ENCODE data around the gene EFCAB8. TPM values are rescaled to one million over a fixed set of nuclear protein-coding genes. Genes with fewer than 3 reads are reported as not detected.

The EFCAB8 gene
- total RNA-seq, 1 donor from 2014 or later: 0.32 TPM

DNA sequence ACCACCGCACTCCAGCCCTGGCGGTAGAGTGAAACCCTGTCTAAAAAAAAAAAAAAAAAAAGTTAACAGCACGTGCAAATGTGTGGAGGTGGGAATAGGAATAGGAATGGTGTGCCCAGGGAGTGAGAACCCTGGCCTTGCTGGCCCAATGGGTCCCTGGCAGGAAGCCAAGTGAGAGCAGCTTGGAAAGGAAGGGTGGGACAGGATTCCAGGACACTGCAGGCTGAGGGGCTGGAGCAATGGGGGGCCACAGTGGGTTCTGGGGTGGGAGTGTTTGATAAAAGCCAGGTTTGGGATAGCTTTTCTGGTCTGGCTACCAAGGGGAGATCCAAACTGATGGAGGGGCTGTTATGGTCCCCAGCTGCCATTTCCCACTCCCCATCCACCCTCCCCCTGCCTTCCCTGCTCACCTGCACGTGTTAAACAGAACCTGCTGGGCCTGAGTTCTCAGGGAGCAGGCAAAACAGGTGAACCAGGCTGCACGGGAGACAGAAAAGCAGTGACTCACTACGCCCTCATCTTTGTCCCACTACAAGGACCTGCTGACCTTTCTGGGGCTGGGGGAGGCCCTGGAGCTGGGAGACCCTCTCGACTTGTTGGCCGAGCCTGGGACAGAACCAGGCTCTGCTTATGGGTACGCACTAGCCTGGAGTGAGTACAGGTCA, 142.2 kb downstream of the EFCAB8 start:
- H3K36me3 Mint-ChIP-seq (ENCODE audit: low read depth): no peaks in the 10 kb centered on the region
- no peak overlapping the region for H3K27ac Mint-ChIP-seq (ENCODE audit: unreplicated experiment)
- no peaks in the 10 kb centered on the region for H3K4me1 Mint-ChIP-seq (ENCODE audit: low read depth)
- peak; percentile 59 for DNase-seq (ENCODE audit: low spot score)
- TF ChIP-seq, protein P1, sequence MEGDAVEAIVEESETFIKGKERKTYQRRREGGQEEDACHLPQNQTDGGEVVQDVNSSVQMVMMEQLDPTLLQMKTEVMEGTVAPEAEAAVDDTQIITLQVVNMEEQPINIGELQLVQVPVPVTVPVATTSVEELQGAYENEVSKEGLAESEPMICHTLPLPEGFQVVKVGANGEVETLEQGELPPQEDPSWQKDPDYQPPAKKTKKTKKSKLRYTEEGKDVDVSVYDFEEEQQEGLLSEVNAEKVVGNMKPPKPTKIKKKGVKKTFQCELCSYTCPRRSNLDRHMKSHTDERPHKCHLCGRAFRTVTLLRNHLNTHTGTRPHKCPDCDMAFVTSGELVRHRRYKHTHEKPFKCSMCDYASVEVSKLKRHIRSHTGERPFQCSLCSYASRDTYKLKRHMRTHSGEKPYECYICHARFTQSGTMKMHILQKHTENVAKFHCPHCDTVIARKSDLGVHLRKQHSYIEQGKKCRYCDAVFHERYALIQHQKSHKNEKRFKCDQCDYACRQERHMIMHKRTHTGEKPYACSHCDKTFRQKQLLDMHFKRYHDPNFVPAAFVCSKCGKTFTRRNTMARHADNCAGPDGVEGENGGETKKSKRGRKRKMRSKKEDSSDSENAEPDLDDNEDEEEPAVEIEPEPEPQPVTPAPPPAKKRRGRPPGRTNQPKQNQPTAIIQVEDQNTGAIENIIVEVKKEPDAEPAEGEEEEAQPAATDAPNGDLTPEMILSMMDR (IDR thresholded peaks at IDR 0.05): no peak
- peaks cover 5% of the 10 kb centered on the region for H3K9me3 Mint-ChIP-seq (ENCODE audit: low read depth)
- no peak overlapping the region for H3K4me3 Mint-ChIP-seq (ENCODE audit: unreplicated experiment)
- H3K27me3 Mint-ChIP-seq (ENCODE audit: low read depth): peaks cover 30% of the 10 kb centered on the region

- Mint-ChIP-seq H3K9me3 (ENCODE audit: low read depth) (peaks cover 5% of the 10 kb centered on the region), H3K27me3 (ENCODE audit: low read depth) (peaks cover 30% of the 10 kb centered on the region), H3K4me1 (ENCODE audit: low read depth) (no peaks in the 10 kb centered on the region), H3K4me3 (ENCODE audit: unreplicated experiment) (no peak overlapping the region), H3K27ac (ENCODE audit: unreplicated experiment) (no peak overlapping the region), H3K36me3 (ENCODE audit: low read depth) (no peaks in the 10 kb centered on the region)
- TF ChIP-seq, protein P1 (IDR thresholded peaks at IDR 0.05): no peak
- no peak for DNase-seq (ENCODE audit: low spot score)
Measured at GRCh38 chr20:33002087-33002808, 143.5 kb downstream of the EFCAB8 start.

GRCh38 chr20:33004141-33004751, 145.5 kb downstream of the EFCAB8 start, which contains the start of gene SUN5:
TSS of gene SUN5 (minus strand) at chr20:33004433. CDS start at chr20:33004340, 93 bp downstream.
- Mint-ChIP-seq H3K4me3 (ENCODE audit: unreplicated experiment) (no peak within 1 kb of the TSS), H3K4me1 (ENCODE audit: low read depth) (peaks cover 2% of the 10 kb centered on the region), H3K36me3 (ENCODE audit: low read depth) (no peaks in the 10 kb centered on the region), H3K27me3 (ENCODE audit: low read depth) (peaks cover 32% of the 10 kb centered on the region), H3K9me3 (ENCODE audit: low read depth) (peaks cover 5% of the 10 kb centered on the region), H3K27ac (ENCODE audit: unreplicated experiment) (no peak within 1 kb of the TSS)
- TF ChIP-seq, protein P1 (IDR thresholded peaks at IDR 0.05): no peak
- DNase-seq (ENCODE audit: low spot score): no peak

DNA sequence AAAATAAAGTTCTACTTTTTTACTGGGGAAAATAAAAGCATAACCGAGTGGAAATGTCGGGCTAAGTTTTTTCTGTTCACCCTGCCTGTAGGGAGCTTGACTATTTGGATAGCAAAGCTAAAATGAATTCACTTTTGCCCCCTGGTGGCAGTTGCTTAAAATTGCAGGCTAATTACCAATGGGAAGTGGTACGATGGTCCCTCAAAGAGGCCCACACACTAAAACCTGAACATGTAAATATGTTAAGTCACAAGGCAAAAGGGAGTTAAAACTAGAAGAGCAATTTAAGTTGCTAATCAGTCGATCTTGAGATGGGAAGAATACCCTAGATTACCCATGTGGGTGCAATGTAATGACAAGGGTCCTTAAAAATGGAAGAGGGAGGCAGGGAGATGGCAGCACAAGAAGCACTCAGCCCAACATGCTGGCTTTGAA, 146.4 kb downstream of the EFCAB8 start:
- peaks cover 5% of the 10 kb centered on the region for H3K9me3 Mint-ChIP-seq (ENCODE audit: low read depth)
- H3K27ac Mint-ChIP-seq (ENCODE audit: unreplicated experiment): no peak overlapping the region
- H3K4me1 Mint-ChIP-seq (ENCODE audit: low read depth): peaks cover 3% of the 10 kb centered on the region
- H3K27me3 Mint-ChIP-seq (ENCODE audit: low read depth): peaks cover 33% of the 10 kb centered on the region
- DNase-seq (ENCODE audit: low spot score): no peak
- no peak overlapping the region for H3K4me3 Mint-ChIP-seq (ENCODE audit: unreplicated experiment)
- TF ChIP-seq, protein P1 (IDR thresholded peaks at IDR 0.05): peak; percentile 70
- no peaks in the 10 kb centered on the region for H3K36me3 Mint-ChIP-seq (ENCODE audit: low read depth)
